Spinal cord (tissue), 10 donors: ENCODE results near the gene NABP2. TPM values are rescaled to one million over a fixed set of nuclear protein-coding genes. Genes with fewer than 3 reads are reported as not detected.

Experiments used
- DNase-seq, 6 donors: peaks; one replicate each; pipeline versions ENCODE4 v3.0.0 to v3.0.0-alpha.2; 2013 to 2015; ENCODE audit warnings: low spot score in 6 of 6, low read depth in 4 of 6
- H3K27ac ChIP-seq: one replicate; pipeline ENCODE4 v1.5.1; 2013; ENCODE audit warnings: low read depth, low read length, control low read depth
- H3K27me3 ChIP-seq: one replicate; pipeline ENCODE4 v1.6.1; 2013; ENCODE audit warnings: low read length; ENCODE audit not compliant: control insufficient read depth, insufficient read depth
- H3K36me3 ChIP-seq: one replicate; pipeline ENCODE4 v1.6.1; 2013; ENCODE audit warnings: low read length; ENCODE audit not compliant: control insufficient read depth, insufficient read depth
- H3K4me1 ChIP-seq: one replicate; pipeline ENCODE4 v1.6.1; 2013; ENCODE audit warnings: low read length; ENCODE audit not compliant: control insufficient read depth, insufficient read depth
- H3K4me3 ChIP-seq: one replicate; pipeline ENCODE4 v1.5.1; 2013; ENCODE audit warnings: low read depth, low read length, control low read depth
- H3K9me3 ChIP-seq: one replicate; pipeline ENCODE4 v1.6.1; 2013; ENCODE audit warnings: low read length; ENCODE audit not compliant: control insufficient read depth, insufficient read depth
- WGBS: methylation state at CpG from one replicate; pipeline ENCODE4 v1.1.5; 2013; ENCODE audit warnings: missing lambda C conversion rate; ENCODE audit not compliant: insufficient coverage; 5-methylcytosine and 5-hydroxymethylcytosine counted together
- polyA plus RNA-seq, 2 donors: library from polyadenylated mRNA; unstranded; fragments of 120-200 nt; gene quantifications; one replicate each; pipeline ENCODE4 v1.2.1, GENCODE V29; 2013; ENCODE audit not compliant: insufficient read length in 2 of 2
- total RNA-seq, 2 donors: library from RNA; depleted of rRNA in 1 of 2; stranded (reverse); fragments of 120-200 nt in 1 of 2; fragments of >200 nt in 1 of 2; gene quantifications; one replicate each; pipeline versions ENCODE4 v1.2.3 to v1.2.4, GENCODE V29; 2013 to 2014
- donor health status: healthy.

Gene NABP2
- total and polyA plus RNA-seq, 4 donors = 20.8 to 48.3 (median 45.9) TPM

DNA sequence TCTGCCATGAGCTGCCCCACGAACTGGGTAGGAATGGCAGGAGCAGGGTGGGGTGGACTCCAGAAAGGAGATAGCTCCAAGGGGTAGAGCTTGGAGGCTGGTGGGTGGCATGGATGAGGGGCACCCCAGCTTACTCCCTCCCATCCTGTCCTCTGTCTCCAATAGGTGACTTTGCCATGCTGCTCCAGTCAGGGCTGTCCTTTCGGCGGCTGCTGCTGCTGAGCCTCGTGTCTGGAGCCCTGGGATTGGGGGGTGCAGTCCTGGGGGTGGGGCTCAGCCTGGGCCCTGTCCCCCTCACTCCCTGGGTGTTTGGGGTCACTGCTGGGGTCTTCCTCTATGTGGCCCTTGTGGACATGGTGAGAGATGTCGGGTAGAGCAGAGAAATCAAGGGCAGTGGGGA is 12.8 kb downstream of the NABP2 start:
- Histone ChIP-seq H3K4me1 (no peaks in the 10 kb centered on the region), H3K27me3 (no peaks in the 10 kb centered on the region), H3K36me3 (peaks cover 70% of the 10 kb centered on the region), H3K4me3 (no peak overlapping the region), H3K9me3 (no peaks in the 10 kb centered on the region), H3K27ac (no peak overlapping the region)
- 88% methylated on average over 5 of the region's 5 CpGs for WGBS
- DNase-seq = no peak

DNA sequence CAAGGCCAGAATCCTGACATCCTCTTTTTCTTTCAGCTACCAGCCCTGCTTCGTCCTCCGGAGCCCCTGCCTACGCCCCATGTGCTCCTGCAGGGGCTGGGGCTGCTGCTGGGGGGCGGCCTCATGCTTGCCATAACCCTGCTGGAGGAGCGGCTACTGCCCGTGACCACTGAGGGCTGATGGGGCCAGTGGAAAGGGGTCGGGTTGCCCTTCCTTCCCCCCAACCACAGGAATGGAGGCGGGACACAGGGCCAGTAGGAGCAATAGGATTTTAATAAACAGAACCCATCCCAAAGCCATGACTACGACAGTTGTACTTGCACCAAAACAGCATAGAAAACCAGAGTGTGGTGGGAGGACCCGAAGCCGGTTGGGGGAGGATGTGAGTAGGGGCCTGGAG is 13.4 kb downstream of the NABP2 start:
- peaks cover 76% of the 10 kb centered on the region for H3K36me3 ChIP-seq
- no peaks in the 10 kb centered on the region for H3K27me3 ChIP-seq
- no peaks in the 10 kb centered on the region for H3K9me3 ChIP-seq
- no peak for DNase-seq
- no peaks in the 10 kb centered on the region for H3K4me1 ChIP-seq
- H3K4me3 ChIP-seq = no peak overlapping the region
- 68% methylated on average over 8 of the region's 11 CpGs for WGBS
- H3K27ac ChIP-seq = no peak overlapping the region

DNA sequence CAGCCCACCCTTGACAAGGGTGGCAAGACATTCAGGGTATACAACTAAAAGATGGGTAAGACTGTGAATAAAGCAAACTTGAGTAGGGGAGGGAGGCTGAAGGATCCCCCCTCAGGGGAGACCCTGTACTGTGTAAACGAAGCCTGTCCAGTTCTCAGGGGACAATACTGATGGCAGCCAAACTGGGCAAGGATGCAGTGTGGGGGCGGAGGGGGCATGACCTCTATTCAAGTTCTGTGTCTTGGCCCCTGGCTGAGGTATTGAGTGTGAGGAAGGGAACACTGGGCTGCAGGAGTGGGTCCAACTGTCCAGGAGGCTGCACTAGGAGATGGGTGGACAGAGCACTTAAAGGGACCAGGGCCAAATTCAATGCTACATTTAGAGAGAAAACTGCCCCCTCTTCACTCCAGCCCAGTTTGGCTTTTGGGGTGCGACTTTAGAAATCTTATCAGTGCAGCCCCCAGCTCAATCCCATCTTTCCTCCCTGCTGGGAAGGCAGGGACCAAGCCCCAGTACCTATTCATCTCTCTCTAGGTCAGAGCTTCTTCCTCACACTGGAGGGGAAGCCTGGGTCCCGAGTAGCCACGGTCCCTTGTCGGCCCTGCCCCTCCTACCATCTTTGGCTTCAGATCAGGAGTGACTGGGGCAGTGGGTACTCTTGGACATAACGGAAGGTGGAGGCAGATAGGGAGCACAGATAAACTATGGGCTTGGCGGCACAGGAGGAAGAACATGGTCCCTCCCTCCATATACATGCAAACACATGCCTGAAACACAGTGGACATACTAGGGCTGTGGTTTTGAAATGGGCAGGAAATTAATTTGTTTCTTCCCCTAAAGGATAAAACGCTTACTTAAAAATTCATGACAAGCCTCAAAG is 17.5 kb downstream of the NABP2 start:
- 72% methylated on average over 3 of the region's 9 CpGs for WGBS
- DNase-seq = no peak
- Histone ChIP-seq H3K4me1 (no peaks in the 10 kb centered on the region), H3K27me3 (no peaks in the 10 kb centered on the region), H3K36me3 (peaks cover 98% of the 10 kb centered on the region), H3K9me3 (no peaks in the 10 kb centered on the region), H3K4me3 (no peak overlapping the region), H3K27ac (no peak overlapping the region)

DNA sequence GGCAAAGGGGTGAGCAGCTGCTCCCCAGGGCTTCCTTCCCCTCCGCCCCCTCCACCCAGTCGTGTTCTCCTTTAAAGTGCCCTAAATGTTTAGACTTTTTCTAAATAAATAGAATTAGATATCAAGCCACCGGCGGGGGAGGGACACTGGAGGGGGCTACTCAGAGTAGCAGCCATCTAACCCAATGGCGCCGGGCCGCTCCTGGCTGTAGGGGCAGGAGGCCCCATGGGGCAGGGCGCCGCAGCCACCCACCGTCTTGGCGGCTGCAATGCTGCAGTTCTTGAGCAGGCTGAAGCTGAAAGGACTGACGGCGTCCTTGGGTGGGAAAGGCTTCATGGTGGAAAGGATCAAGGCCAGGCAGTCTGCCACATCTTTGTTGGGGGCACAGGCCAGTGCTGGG is 18.8 kb downstream of the NABP2 start:
- peak overlapping the region; percentile 10 for H3K27ac ChIP-seq
- DNase-seq = no peak
- no peak overlapping the region for H3K4me3 ChIP-seq
- no peaks in the 10 kb centered on the region for H3K9me3 ChIP-seq
- H3K36me3 ChIP-seq = peaks cover 97% of the 10 kb centered on the region
- 96% methylated on average over 9 of the region's 13 CpGs for WGBS
- no peaks in the 10 kb centered on the region for H3K4me1 ChIP-seq
- no peaks in the 10 kb centered on the region for H3K27me3 ChIP-seq

DNA sequence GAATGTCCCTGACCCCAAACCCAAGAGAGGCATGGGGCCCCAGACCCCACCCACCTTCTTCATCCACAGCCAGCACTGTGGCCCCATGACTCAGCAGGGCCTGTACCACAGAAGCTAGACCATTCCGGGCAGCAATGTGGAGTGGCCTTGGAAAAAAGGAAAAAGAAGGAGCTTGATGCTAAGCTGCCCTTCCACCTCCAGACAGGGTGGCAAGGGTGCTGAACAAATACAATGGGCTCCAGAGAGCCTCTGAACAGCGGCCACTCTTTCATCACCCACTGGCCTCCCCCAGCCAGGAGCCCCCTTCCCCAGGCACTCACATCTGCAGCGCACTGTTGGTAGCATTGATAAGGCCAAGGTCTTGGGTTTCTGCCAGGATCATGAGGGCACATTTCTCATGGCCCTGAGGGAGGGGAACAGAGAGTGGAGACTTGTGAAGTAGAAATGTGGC is 19.6 kb downstream of the NABP2 start:
- no peak for DNase-seq
- 60% methylated on average over 1 of the region's 3 CpGs for WGBS
- Histone ChIP-seq H3K4me1 (no peaks in the 10 kb centered on the region), H3K36me3 (peaks cover 98% of the 10 kb centered on the region), H3K27me3 (no peaks in the 10 kb centered on the region), H3K4me3 (no peak overlapping the region), H3K9me3 (no peaks in the 10 kb centered on the region), H3K27ac (no peak overlapping the region)

DNA sequence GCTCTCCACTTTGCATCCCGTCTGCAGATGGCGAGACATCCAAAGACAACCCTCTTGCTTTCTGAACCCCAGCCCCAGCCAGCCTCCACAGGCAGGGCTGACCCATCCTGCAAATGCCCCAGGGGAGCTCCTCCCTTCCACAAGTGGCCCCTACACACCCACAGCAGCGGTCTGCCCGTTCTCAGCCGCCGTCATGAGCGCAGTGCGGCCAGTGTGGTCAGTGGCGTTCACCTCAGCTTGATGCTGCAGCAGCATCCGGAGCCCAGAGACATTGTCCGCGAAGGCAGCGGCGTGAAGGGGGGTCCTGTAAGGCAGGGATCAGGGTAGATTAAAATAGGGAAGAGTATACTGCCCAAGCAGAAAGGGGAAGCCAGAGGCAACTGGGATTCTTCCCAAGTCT is 20.4 kb downstream of the NABP2 start:
- Histone ChIP-seq H3K36me3 (peaks cover 96% of the 10 kb centered on the region), H3K9me3 (no peaks in the 10 kb centered on the region), H3K27me3 (no peaks in the 10 kb centered on the region), H3K27ac (no peak overlapping the region), H3K4me1 (no peaks in the 10 kb centered on the region), H3K4me3 (no peak overlapping the region)
- 97% methylated on average over 14 of the region's 14 CpGs for WGBS
- no peak for DNase-seq

DNA sequence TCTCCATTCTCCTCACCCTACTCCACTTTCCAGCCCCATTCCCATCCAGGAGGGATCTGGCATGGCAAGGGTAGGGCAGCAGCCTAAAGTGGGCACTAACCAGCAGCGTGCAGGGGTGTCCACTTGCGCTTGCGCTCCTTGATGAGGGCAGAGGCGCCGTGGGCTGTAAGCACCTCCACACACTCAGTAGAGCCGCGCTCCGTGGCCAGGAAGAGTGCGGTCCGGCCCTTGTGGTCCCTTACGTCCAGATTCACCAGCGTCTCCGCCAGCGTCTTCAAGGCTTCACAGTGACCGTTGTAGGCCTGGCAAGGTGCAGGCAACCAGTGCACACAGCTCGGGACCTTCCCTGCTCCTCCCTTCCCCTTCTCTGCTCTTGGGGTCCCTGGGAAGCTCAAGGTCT is 23.8 kb downstream of the NABP2 start:
- Histone ChIP-seq H3K4me3 (no peak overlapping the region), H3K27ac (no peak overlapping the region), H3K4me1 (no peaks in the 10 kb centered on the region), H3K27me3 (no peaks in the 10 kb centered on the region), H3K36me3 (peaks cover 92% of the 10 kb centered on the region), H3K9me3 (no peaks in the 10 kb centered on the region)
- 96% methylated on average over 16 of the region's 16 CpGs for WGBS
- no peak for DNase-seq

DNA sequence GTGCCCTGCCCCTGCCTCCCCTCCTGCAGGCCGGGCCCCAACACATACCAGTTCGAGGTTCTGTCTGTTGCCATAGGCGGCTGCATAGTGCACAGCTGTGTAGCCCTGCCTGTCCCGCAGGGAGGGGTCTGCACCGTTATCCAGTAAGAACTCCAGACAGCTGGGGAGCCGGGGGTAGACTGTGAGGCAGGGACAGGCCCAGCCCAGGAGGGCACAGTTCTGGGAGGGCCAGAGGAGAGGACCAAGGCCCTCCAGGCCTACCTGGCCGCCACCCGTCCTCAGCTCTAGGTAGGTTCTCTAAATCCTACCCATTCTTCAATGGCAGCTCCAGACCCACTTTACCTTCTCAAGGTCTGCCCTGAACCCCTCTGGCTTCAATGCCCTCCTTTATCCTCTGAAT is 24.6 kb downstream of the NABP2 start:
- Histone ChIP-seq H3K4me3 (no peak overlapping the region), H3K27me3 (no peaks in the 10 kb centered on the region), H3K4me1 (no peaks in the 10 kb centered on the region), H3K36me3 (peaks cover 92% of the 10 kb centered on the region), H3K27ac (no peak overlapping the region), H3K9me3 (no peaks in the 10 kb centered on the region)
- DNase-seq = no peak
- 94% methylated on average over 7 of the region's 8 CpGs for WGBS

DNA sequence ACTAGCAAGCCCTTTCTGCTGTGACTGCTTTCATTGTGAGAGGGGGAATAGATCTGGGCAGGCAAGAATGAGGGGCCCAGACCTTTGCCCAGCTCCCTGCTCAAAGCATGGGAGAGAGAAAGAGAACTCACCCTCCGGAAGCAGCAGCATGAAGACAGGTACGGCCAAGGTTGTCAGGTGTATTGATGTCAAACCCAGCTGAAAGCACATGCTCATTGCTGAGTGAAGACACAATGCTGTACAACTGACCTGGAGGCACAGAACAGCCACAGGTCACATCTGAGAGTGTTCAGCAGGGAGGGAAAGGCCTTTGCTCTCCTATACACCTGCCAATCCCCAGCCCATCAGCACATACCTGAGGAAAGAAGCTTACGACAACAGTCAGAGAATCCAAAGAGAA is 28.5 kb downstream of the NABP2 start:
- DNase-seq = no peak
- Histone ChIP-seq H3K4me1 (peaks cover 16% of the 10 kb centered on the region), H3K9me3 (no peaks in the 10 kb centered on the region), H3K27me3 (no peaks in the 10 kb centered on the region), H3K4me3 (no peak overlapping the region), H3K27ac (no peak overlapping the region), H3K36me3 (peaks cover 89% of the 10 kb centered on the region)
- 97% methylated on average over 2 of the region's 3 CpGs for WGBS

DNA sequence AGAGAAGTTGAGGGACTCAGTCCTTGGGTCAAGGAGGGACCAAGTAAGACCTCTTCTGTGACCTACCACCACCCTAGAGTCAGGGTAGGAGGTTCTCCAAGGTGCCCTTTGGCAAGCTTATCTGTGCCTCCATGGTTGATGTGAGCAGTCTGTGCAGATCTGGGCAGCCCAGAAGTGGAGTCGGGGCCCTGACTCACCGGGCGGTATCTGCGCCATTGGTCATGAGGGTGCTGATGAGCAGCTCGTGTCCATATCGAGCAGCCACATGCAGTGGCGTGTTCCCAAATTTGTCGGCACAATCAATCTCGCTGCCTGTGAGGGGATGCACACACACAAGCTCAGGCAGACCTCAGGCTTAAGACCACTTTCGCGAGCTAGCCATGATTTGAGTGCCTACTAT is 28.9 kb downstream of the NABP2 start:
- 99% methylated on average over 11 of the region's 11 CpGs for WGBS
- H3K27ac ChIP-seq = no peak overlapping the region

More for the DNA sequence above, 28.9 kb downstream of the NABP2 start:
- DNase-seq = no peak
- Histone ChIP-seq H3K27me3 (no peaks in the 10 kb centered on the region), H3K4me1 (peaks cover 17% of the 10 kb centered on the region), H3K36me3 (peaks cover 84% of the 10 kb centered on the region), H3K4me3 (no peak overlapping the region), H3K9me3 (no peaks in the 10 kb centered on the region)
